Ascending aorta (tissue), 2 donors: ENCODE measurements around the gene PKD1L1. TPM values are rescaled to one million over a fixed set of nuclear protein-coding genes. Genes with fewer than 3 reads are reported as not detected.
"Not testable (repeated sequence)": the region's sequence is repeated elsewhere in the genome, so short reads cannot be mapped to it uniquely, and the experiment has no call there.

ENCODE experiments used
- DNase-seq, 2 donors: peaks; one replicate each; pipeline ENCODE4 v3.0.0-alpha.2; 2019; ENCODE audit warnings: low spot score in 2 of 2
- H3K27ac ChIP-seq, 2 donors: fragments of 200-600 bp; sonication (generic); one replicate each; pipeline ENCODE4 v1.5.1; 2016 to 2017; ENCODE audit warnings: mild to moderate bottlenecking in 1 of 2
- H3K27me3 ChIP-seq: fragments of 200-600 bp; sonication (generic); one replicate; pipeline ENCODE4 v1.5.1; 2017
- H3K36me3 ChIP-seq, 2 donors: fragments of 200-600 bp; sonication (generic); one replicate each; pipeline ENCODE4 v1.5.1; 2016
- H3K4me1 ChIP-seq, 2 donors: fragments of 200-600 bp; sonication (generic); one replicate each; pipeline ENCODE4 v1.5.1; 2016 to 2017; ENCODE audit warnings: mild to moderate bottlenecking in 1 of 2
- H3K4me3 ChIP-seq, 2 donors: fragments of 200-600 bp; sonication (generic); one replicate each; pipeline ENCODE4 v1.5.1; 2016 to 2017; ENCODE audit warnings: mild to moderate bottlenecking in 1 of 2
- H3K9me3 ChIP-seq, 2 donors: fragments of 200-600 bp; sonication (generic); one replicate each; pipeline ENCODE4 v1.5.1; 2016
- intact Hi-C: fragments of 100-400 bp; cut with DNase I; formaldehyde crosslinking; loops from one replicate; pipeline ENCODE4 v1.15.1; 2023
- total RNA-seq: library from RNA; depleted of rRNA; stranded (reverse); fragments of >200 nt; gene quantifications from one replicate; pipeline ENCODE4 v1.1.0, GENCODE V29; 2016
- TF ChIP-seq, protein P1 (sequence below), 3 experiments: fragments of 200-600 bp in 2 of 3; fragments of 450-650 bp in 1 of 3; sonication (generic) in 2 of 3; IDR thresholded peaks; one replicate each; pipeline ENCODE4 v1.5.1; 2016 to 2019; ENCODE audit warnings: antibody characterized with exemption in 3 of 3, mild to moderate bottlenecking in 1 of 3, moderate library complexity in 1 of 3

Gene PKD1L1
- total RNA-seq, 1 donor from 2014 or later, result 1.1 TPM

DNA sequence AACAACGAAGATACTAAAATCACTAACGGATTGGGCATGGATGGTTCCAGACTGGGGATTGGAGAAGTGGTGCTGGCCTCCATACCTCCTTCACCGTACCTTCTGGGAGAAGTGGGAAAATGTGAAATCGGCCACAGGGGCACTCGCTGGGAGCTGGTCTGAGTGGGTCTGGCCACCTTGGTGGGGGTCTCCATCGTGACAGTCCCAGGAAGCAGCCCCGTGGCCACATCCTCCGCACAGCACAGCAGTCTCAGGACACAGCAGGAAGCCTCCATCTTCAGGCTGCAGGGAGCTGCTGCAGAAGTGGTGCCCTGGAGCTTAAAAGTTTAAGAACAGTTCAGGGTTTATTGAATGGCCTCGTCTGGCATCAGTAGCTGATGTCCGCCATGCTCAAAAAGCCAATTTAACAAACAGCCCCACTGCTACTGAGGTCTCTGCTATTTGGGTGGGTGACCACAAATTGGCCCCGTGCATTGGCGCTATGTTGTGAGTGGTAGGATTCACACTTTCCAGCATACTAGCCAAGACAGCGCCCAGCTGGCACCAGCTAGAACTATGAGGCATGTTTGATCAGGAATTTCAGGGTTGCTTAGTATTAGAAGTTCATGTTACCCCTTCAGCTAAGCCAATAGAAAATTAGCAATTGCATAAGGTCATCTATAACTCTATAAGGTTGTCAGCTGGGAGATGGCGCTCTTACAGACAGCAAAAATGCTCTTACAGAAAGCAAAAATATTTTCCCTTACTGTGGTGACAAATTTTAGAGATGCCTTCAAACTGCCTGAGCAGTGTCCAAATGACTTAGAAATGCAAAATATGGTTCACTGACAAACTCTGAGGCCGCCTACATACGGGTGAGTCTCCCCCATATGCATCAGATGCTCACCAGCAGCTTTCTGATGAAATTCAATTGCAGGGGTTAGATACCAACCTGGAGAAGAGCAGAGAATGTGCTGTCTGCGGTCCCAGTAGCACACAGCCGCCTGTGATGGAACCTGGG lies 17.0 kb downstream of the PKD1L1 start:
- Histone ChIP-seq H3K27ac (peak overlapping the region in 1 of 2 donors; percentile 25), H3K9me3 (no peaks in the 10 kb centered on the region), H3K27me3 (no peaks in the 10 kb centered on the region), H3K36me3 (no peaks in the 10 kb centered on the region), H3K4me1 (peaks cover 0 to 6% of the 10 kb centered on the region in 2 donors), H3K4me3 (no peak overlapping the region)
- no peak for DNase-seq
- TF ChIP-seq, protein P1, sequence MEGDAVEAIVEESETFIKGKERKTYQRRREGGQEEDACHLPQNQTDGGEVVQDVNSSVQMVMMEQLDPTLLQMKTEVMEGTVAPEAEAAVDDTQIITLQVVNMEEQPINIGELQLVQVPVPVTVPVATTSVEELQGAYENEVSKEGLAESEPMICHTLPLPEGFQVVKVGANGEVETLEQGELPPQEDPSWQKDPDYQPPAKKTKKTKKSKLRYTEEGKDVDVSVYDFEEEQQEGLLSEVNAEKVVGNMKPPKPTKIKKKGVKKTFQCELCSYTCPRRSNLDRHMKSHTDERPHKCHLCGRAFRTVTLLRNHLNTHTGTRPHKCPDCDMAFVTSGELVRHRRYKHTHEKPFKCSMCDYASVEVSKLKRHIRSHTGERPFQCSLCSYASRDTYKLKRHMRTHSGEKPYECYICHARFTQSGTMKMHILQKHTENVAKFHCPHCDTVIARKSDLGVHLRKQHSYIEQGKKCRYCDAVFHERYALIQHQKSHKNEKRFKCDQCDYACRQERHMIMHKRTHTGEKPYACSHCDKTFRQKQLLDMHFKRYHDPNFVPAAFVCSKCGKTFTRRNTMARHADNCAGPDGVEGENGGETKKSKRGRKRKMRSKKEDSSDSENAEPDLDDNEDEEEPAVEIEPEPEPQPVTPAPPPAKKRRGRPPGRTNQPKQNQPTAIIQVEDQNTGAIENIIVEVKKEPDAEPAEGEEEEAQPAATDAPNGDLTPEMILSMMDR (IDR thresholded peaks at IDR 0.05), result no peak
- intact Hi-C loops, result no loop called here

DNA sequence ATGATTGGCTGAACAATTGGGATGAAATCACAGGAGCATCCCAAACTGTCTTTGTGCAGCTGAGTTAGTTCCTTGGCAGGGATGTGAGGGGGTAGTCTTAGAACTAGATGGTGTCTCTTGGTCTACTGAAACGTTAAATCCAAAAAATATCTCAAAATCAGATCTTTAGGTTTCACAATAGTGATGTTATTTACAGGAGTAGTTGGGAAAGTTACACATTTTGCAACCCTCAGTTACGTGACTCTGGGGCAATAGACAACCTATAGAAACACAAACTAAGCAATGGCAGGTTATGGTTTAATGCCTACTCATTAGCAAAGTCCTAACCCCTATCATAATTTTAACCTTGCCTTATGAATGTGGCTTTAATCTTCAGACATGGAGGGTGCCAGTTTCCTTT lies 24.0 kb downstream of the PKD1L1 start:
- H3K36me3 ChIP-seq, result no peaks in the 10 kb centered on the region
- H3K27ac ChIP-seq, result no peak overlapping the region
- TF ChIP-seq, protein P1 (IDR thresholded peaks at IDR 0.05), result no peak
- no peaks in the 10 kb centered on the region for H3K27me3 ChIP-seq
- H3K9me3 ChIP-seq, result no peaks in the 10 kb centered on the region
- no peak overlapping the region for H3K4me3 ChIP-seq
- H3K4me1 ChIP-seq, result no peaks in the 10 kb centered on the region
- DNase-seq, result no peak
- intact Hi-C loops, result no loop called here

DNA sequence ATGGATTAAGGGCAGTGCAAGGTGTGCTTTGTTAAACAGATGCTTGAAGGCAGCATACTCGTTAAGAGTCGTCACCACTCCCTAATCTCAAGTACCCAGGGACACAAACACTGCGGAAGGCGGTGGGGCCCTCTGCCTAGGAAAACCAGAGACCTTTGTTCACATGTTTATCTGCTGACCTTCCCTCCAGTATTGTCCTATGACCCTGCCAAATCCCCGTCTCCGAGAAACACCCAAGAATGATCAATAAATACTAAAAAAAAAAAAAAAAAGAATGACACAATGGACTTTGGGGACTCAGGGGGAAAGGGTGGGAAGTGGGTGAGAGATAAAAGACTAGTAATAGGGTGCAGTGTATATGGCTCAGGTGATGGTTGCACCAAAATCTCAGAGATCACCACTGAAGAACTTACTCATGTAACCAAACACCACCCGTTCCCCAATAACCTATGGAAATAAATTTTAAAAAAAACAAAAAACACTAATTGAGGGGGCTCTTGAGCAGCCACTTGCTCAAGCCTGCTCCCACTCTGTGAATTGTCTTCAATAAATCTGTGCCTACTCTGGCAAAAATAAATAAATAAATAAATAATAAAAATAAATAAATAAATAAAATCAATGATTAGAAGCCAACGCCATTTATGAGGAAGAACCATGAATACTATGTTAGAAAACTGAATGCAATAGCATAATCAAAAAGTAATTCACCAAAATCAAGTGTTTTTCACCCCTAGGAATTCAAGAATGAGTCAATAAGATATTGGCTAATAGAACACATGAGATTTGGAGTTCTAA lies 25.0 kb downstream of the PKD1L1 start:
- H3K27me3 ChIP-seq, H3K27ac ChIP-seq, H3K4me3 ChIP-seq, intact Hi-C loops, H3K4me1 ChIP-seq, H3K9me3 ChIP-seq, H3K36me3 ChIP-seq: not testable (repeated sequence)
- peak in 1 of 2 donors; percentile 13 for DNase-seq

DNA sequence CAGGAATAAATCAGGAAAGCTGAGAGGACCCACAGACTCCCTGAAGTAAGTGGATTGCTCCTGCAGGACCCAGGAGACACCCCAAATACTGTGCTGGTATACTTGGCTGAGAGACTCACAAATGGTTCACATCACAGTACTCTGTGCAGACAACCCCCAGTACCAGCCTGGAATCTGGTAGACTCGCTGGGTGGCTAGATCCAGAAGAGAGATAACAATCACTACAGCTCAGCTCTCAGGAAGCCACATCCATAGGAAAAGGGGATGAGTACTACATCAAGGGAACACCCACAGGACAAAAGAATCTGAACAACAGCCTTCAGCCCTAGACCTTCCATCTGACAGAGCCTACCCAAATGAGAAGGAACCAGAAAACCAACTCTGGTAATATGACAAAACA lies 31.8 kb downstream of the PKD1L1 start:
- peak in 1 of 2 donors; percentile 35 for DNase-seq
- H3K27me3 ChIP-seq, H3K4me1 ChIP-seq, H3K4me3 ChIP-seq, H3K36me3 ChIP-seq, H3K9me3 ChIP-seq, intact Hi-C loops, H3K27ac ChIP-seq: not testable (repeated sequence)

DNA sequence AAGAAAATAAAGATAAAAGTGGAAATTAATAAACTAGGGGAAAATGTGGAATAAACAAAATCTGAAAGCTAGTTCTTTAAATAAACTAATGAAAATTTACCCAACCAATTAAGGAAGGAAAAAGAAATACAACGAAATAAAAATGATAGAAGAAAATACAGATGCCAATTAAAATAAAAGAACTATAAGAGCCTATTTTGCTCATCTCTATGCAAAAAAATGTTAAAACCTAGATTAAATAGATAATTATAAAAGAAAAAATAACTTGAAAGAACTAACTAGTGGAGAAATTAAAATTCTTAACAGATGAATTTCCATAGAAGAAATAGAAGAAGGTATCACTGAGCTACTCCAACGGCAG lies 32.7 kb downstream of the PKD1L1 start:
- Histone ChIP-seq H3K27ac (no peak overlapping the region), H3K4me1 (no peaks in the 10 kb centered on the region), H3K27me3 (no peaks in the 10 kb centered on the region), H3K9me3 (no peaks in the 10 kb centered on the region), H3K36me3 (no peaks in the 10 kb centered on the region), H3K4me3 (no peak overlapping the region)
- no peak for DNase-seq
- intact Hi-C loops, result no loop called here
- TF ChIP-seq, protein P1 (IDR thresholded peaks at IDR 0.05), result no peak

DNA sequence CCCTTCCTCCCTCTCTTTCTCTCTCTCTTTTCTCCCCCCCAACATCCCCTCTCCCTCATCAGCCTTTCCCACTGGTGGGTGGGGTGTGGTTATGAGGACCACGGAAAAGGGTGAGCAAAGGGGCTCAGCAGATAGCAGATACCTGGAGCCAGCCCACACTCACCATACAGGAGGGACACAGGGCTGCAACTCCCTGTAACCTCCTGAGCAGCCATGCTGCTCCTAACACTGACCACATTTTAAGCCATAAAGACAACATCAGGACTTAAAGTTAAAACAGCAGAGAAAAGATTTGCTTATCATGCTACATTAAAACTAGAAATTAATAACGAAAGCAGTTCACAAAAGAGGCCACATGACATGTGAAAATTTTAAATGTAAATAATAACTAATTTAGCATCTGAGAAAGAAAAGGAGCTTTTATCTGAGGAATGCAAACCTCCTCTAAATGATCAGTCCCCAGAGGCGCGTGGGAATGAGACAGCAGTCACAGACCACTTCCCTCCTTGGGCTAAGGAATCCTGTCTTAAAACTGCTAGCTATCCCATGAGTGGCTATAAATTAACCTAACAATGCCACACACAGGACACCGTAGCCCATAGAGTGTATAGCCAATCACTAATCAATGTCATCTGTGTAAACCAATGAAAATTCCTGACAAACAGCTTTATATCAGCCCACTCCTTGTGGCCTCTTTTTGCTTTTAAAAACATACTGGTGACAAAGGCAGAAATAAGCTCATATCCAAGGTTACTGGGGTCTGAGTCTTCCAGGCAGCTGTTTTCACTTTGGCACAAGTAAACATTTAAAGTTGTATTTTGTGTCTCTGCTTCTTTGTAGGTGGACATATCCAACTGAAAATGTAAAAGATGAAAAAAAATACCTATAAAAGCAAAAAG lies 33.3 kb downstream of the PKD1L1 start:
- H3K36me3 ChIP-seq, result no peaks in the 10 kb centered on the region
- TF ChIP-seq, protein P1 (IDR thresholded peaks at IDR 0.05), result no peak
- no peaks in the 10 kb centered on the region for H3K27me3 ChIP-seq
- H3K27ac ChIP-seq, result no peak overlapping the region
- no peaks in the 10 kb centered on the region for H3K9me3 ChIP-seq
- intact Hi-C loops, result no loop called here
- no peak for DNase-seq
- H3K4me3 ChIP-seq, result no peak overlapping the region
- H3K4me1 ChIP-seq, result no peaks in the 10 kb centered on the region
